Measurements from ENCODE around the gene METTL22. TPM values are rescaled to one million over a fixed set of nuclear protein-coding genes. Genes with fewer than 3 reads are reported as not detected.

METTL22 gene
- total and polyA plus RNA-seq, 2 donors (not counting 3 experiments of a cell fraction or from before 2014, with no cell fraction given), result 42.0 to 52.6 TPM

DNA sequence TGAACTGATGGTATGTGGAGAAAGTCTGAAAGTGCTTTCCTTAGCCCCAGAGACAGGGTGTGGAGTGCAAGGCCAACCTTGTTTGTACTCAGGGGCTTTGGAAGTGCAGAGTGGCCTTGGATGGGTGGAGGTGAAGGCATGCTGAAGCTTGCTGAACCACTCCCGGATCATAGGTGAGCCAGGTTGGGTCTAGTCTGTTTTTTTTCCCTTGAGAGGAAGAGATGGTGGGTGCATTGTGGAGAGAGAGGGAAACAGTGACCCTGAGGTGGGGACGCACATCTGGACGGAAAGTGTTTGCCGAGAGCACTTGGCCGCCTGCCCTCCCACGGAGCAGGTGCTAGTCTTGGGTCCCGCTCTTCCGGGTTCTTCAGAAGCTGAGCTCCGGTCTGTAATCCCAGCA, 65.4 kb downstream of the METTL22 start:
- no peak for TF ChIP-seq POLR2A (IDR thresholded peaks at IDR 0.05; ENCODE audit: low read depth, low read length)
- Histone ChIP-seq H3K4me2 (ENCODE audit: insufficient read depth, low read length) (no peak overlapping the region), H3K9me1 (replicated peaks; ENCODE audit: control insufficient read depth, extremely low read depth, insufficient read depth, low read length) (no peaks in the 10 kb centered on the region), H2AFZ (ENCODE audit: low read depth, low read length) (no peak overlapping the region), H3K4me1 (ENCODE audit: control insufficient read depth, extremely low read depth, insufficient read depth, low read length) (no peaks in the 10 kb centered on the region), H3K9ac (replicated peaks; ENCODE audit: extremely low read depth, insufficient read depth, low read length) (no peak overlapping the region), H3K36me3 (ENCODE audit: control insufficient read depth in 2 of 2, extremely low read depth in 1 of 2, insufficient read depth in 2 of 2, low read length in 2 of 2) (no peaks in the 10 kb centered on the region), H3K9me3 (replicated peaks; ENCODE audit: control insufficient read depth, insufficient read depth, low read length) (peaks cover 3% of the 10 kb centered on the region), H3K27me3 (ENCODE audit: control insufficient read depth in 2 of 2, insufficient read depth in 2 of 2, low read length in 2 of 2) (no peaks in the 10 kb centered on the region), H3K27ac (ENCODE audit: insufficient read depth, low read depth, low read length) (no peak overlapping the region), H3K79me2 (ENCODE audit: control insufficient read depth, insufficient read depth, low read length) (no peaks in the 10 kb centered on the region), H4K20me1 (replicated peaks; ENCODE audit: control insufficient read depth, extremely low read depth, insufficient read depth, low read length) (no peaks in the 10 kb centered on the region), H3K4me3 (replicated peaks in 1 of 3; ENCODE audit: insufficient read depth in 1 of 3, low read depth in 1 of 3, low read length in 3 of 3) (no peak overlapping the region)
- CTCF ChIA-PET, result no interaction called here
- FAIRE-seq (no peak), DNase-seq (ENCODE audit: low read depth, low spot score) (no peak)
- intact Hi-C loops (cut with micrococcal nuclease) (no loop called here), dilution Hi-C loops (cut with MboI; ENCODE audit: extremely low pct_ligation_motif_present, low sequenced_read_pairs) (no loop called here)
- no TSS peak for BruUV-seq (replicated peaks)
- POLR2A ChIA-PET, result no interaction called here

DNA sequence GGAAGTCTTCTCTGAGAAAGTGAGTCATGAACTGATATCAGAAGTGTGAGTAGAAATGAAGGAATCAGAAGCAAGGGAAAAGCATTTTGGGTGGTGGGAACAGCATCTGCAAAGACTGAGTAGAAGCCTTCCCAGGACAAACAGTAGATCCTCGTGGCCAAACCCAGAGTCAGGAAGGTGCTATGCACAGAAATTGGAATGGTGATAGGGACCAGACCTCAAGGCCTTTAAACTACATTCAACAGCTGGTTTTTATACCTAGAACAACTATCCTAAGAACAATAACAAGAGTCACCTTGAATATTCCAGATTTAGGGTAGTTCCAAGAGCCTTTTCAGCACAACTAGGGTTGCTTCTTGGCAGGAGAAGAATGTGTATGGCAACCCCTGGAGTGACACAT, 68.2 kb downstream of the METTL22 start:
- H3K9me3 ChIP-seq (replicated peaks; ENCODE audit: control insufficient read depth, insufficient read depth, low read length), result peaks cover 3% of the 10 kb centered on the region
- CTCF ChIA-PET, result no interaction called here
- TF ChIP-seq POLR2A (IDR thresholded peaks at IDR 0.05; ENCODE audit: low read depth, low read length) (no peak), JUN (IDR thresholded peaks at IDR 0.05; ENCODE audit: borderline replicate concordance, insufficient read depth, insufficient read length, low read depth) (no peak), MYC (IDR thresholded peaks at IDR 0.05; ENCODE audit: low read depth, low read length) (no peak), EZH2 (IDR thresholded peaks at IDR 0.05; ENCODE audit: borderline replicate concordance, low read depth, low read length, severe bottlenecking) (no peak), GATA2 (IDR thresholded peaks at IDR 0.05; ENCODE audit: insufficient read depth, insufficient read length, low read depth, low read length) (no peak), POLR2AphosphoS5 (IDR thresholded peaks at IDR 0.05; ENCODE audit: insufficient read depth, low read depth, low read length) (no peak), CTCF (IDR thresholded peaks at IDR 0.05; ENCODE audit: extremely low read depth in 1 of 2, insufficient read depth in 1 of 2, low read depth in 1 of 2, low read length in 2 of 2) (no peak), FOS (IDR thresholded peaks at IDR 0.05; ENCODE audit: borderline replicate concordance, insufficient read depth, low read length) (no peak)
- TF ChIP-seq, protein P1, sequence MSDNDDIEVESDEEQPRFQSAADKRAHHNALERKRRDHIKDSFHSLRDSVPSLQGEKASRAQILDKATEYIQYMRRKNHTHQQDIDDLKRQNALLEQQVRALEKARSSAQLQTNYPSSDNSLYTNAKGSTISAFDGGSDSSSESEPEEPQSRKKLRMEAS (IDR thresholded peaks at IDR 0.05; ENCODE audit: insufficient read depth, insufficient read length), result no peak
- dilution Hi-C loops (cut with MboI; ENCODE audit: extremely low pct_ligation_motif_present, low sequenced_read_pairs) (no loop called here), intact Hi-C loops (cut with micrococcal nuclease) (no loop called here)
- no peak overlapping the region for H3K27ac ChIP-seq (ENCODE audit: insufficient read depth, low read depth, low read length)
- no peaks in the 10 kb centered on the region for H3K9me1 ChIP-seq (replicated peaks; ENCODE audit: control insufficient read depth, extremely low read depth, insufficient read depth, low read length)
- no peak overlapping the region for H3K4me3 ChIP-seq (replicated peaks in 1 of 3; ENCODE audit: insufficient read depth in 1 of 3, low read depth in 1 of 3, low read length in 3 of 3)
- H3K4me1 ChIP-seq (ENCODE audit: control insufficient read depth, extremely low read depth, insufficient read depth, low read length), result no peaks in the 10 kb centered on the region
- POLR2A ChIA-PET, result no interaction called here
- H2AFZ ChIP-seq (ENCODE audit: low read depth, low read length), result no peak overlapping the region
- no peaks in the 10 kb centered on the region for H3K79me2 ChIP-seq (ENCODE audit: control insufficient read depth, insufficient read depth, low read length)
- no TSS peak for BruUV-seq (replicated peaks)
- H3K9ac ChIP-seq (replicated peaks; ENCODE audit: extremely low read depth, insufficient read depth, low read length), result no peak overlapping the region
- no peaks in the 10 kb centered on the region for H3K27me3 ChIP-seq (ENCODE audit: control insufficient read depth in 2 of 2, insufficient read depth in 2 of 2, low read length in 2 of 2)
- H3K36me3 ChIP-seq (ENCODE audit: control insufficient read depth in 2 of 2, extremely low read depth in 1 of 2, insufficient read depth in 2 of 2, low read length in 2 of 2), result no peaks in the 10 kb centered on the region
- FAIRE-seq (no peak), DNase-seq (ENCODE audit: low read depth, low spot score) (no peak)
- no peak overlapping the region for H3K4me2 ChIP-seq (ENCODE audit: insufficient read depth, low read length)
- no peaks in the 10 kb centered on the region for H4K20me1 ChIP-seq (replicated peaks; ENCODE audit: control insufficient read depth, extremely low read depth, insufficient read depth, low read length)
